ENCODE measurements around the gene ADGRA1.

DNA sequence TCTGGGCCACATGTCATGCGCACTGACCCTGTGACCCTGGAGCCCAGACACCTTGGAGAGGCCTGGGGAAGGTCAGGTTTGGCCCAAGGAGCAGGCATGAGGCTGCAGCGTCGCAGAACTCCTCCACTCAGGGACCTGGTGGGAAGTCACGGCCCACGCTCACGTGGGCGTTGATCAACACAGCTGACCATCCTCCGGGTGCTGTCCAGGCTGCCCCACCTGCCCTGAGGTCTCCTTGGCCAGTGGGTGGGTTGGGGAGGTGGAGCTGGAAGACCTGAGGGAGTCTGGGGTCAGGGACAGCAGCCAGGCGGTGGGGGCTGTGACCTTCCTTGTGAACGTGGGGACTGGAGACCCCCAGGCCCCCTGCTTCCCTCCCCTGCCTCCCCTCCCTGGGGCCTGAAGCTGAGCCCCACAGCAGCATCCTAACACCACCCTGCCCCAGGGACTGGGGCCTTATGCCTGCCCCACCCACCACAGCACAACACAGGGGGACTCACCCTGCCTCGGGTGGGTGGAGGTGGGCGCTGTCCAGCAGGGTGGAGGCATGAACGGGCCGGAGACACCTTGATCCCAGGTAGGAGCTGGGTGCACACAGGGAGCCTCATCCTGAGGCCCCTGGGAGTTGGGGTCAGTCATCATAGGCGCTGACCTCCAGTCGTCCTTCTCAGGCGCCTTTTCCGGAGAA is 44.0 kb upstream of the ADGRA1 start:
- TF ChIP-seq EZH2 (optimal IDR thresholded peaks at IDR 0.05; ENCODE audit: low read depth, low read length) (no peak), EZH2phosphoT487 (IDR thresholded peaks at IDR 0.05; ENCODE audit: low read length) (no peak)
- TF ChIP-seq, protein P1, sequence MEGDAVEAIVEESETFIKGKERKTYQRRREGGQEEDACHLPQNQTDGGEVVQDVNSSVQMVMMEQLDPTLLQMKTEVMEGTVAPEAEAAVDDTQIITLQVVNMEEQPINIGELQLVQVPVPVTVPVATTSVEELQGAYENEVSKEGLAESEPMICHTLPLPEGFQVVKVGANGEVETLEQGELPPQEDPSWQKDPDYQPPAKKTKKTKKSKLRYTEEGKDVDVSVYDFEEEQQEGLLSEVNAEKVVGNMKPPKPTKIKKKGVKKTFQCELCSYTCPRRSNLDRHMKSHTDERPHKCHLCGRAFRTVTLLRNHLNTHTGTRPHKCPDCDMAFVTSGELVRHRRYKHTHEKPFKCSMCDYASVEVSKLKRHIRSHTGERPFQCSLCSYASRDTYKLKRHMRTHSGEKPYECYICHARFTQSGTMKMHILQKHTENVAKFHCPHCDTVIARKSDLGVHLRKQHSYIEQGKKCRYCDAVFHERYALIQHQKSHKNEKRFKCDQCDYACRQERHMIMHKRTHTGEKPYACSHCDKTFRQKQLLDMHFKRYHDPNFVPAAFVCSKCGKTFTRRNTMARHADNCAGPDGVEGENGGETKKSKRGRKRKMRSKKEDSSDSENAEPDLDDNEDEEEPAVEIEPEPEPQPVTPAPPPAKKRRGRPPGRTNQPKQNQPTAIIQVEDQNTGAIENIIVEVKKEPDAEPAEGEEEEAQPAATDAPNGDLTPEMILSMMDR (IDR thresholded peaks at IDR 0.05; ENCODE audit: low read length): no peak

Measured in MM.1S (cell line).